ENCODE results near the gene IGDCC3.

- TF ChIP-seq CTCF (IDR thresholded peaks at IDR 0.05; ENCODE audit: insufficient read depth, low read length, poor library complexity, severe bottlenecking): no peak
- no peak for TF ChIP-seq EZH2phosphoT487 (conservative IDR thresholded peaks at IDR 0.05; ENCODE audit: low read length)
Measured at GRCh38 chr15:65290228-65290627, 87.6 kb downstream of the IGDCC3 start.
